UCSD-AML1 (cell line): ENCODE measurements around the gene DEPDC7.
"Not testable (repeated sequence)": the region's sequence is repeated elsewhere in the genome, so short reads cannot be mapped to it uniquely, and the experiment has no call there.

Source experiments
- DNase-seq: peaks from one replicate; lab custom pipeline; 2025; ENCODE audit not compliant: unreplicated experiment; lab: John Stamatoyannopoulos, UW

The DEPDC7 gene

GRCh38 chr11:33015621-33016551, at the start of gene DEPDC7:
Gene DEPDC7 (plus strand): TSS chr11:33015878. CDS start chr11:33015956, 78 bp downstream.
- DNase-seq, result no peak

- DNase-seq, result no peak
These were observed 47.1 kb upstream of the DEPDC7 start for GRCh38 chr11:32968541-32968940.

- not testable (repeated sequence) for DNase-seq
These were observed 43.4 kb upstream of the DEPDC7 start for GRCh38 chr11:32972233-32972632.

GRCh38 chr11:32972781-32973180, 42.9 kb upstream of the DEPDC7 start:
- no peak for DNase-seq

GRCh38 chr11:32982626-32983025, 33.1 kb upstream of the DEPDC7 start:
- no peak for DNase-seq

GRCh38 chr11:32983506-32983905, 32.2 kb upstream of the DEPDC7 start:
- DNase-seq, result no peak

- no peak for DNase-seq
These were observed 30.1 kb upstream of the DEPDC7 start for GRCh38 chr11:32985600-32985999.

- DNase-seq, result no peak
These were observed 27.8 kb upstream of the DEPDC7 start for GRCh38 chr11:32987851-32988250.

- DNase-seq, result no peak
These were observed 25.2 kb upstream of the DEPDC7 start for GRCh38 chr11:32990481-32990880.

- DNase-seq, result no peak
These were observed 24.3 kb upstream of the DEPDC7 start for GRCh38 chr11:32991427-32991826.

GRCh38 chr11:32991898-32992297, 23.8 kb upstream of the DEPDC7 start:
- no peak for DNase-seq

GRCh38 chr11:33000181-33000580, 15.5 kb upstream of the DEPDC7 start:
- DNase-seq, result no peak

- DNase-seq, result no peak
These were observed 14.4 kb upstream of the DEPDC7 start for GRCh38 chr11:33001281-33001680.

- DNase-seq, result no peak
These were observed 13.7 kb upstream of the DEPDC7 start for GRCh38 chr11:33001751-33002542.

GRCh38 chr11:33005175-33005574, 10.5 kb upstream of the DEPDC7 start:
- no peak for DNase-seq

GRCh38 chr11:33006010-33006409, 9.7 kb upstream of the DEPDC7 start:
- no peak for DNase-seq

GRCh38 chr11:33013755-33014154, 1.9 kb upstream of the DEPDC7 start:
- DNase-seq, result no peak

- no peak for DNase-seq
These were observed 976 bp downstream of the DEPDC7 start for GRCh38 chr11:33016654-33017053.

GRCh38 chr11:33017478-33017877, 1.8 kb downstream of the DEPDC7 start:
- DNase-seq, result no peak

- no peak for DNase-seq
These were observed 2.3 kb downstream of the DEPDC7 start for GRCh38 chr11:33017965-33018364.

- DNase-seq, result no peak
These were observed 3.2 kb downstream of the DEPDC7 start for GRCh38 chr11:33018840-33019239.

GRCh38 chr11:33021501-33021900, 5.8 kb downstream of the DEPDC7 start:
- no peak for DNase-seq
